IPS-18c (cell line): ENCODE results near the gene DOCK4.

Source experiments
- H3K4me3 ChIP-seq: 2 replicates; pipeline ENCODE4 v1.7.0; 2013; ENCODE audit warnings: low read depth, mild to moderate bottlenecking, low read length, moderate library complexity; ENCODE audit not compliant: insufficient read depth
- H3K9me3 ChIP-seq: one replicate; pipeline ENCODE4 v1.6.1; 2013; ENCODE audit warnings: mild to moderate bottlenecking, low read length, moderate library complexity; ENCODE audit not compliant: control insufficient read depth, insufficient read depth

DOCK4 gene

GRCh38 chr7:111803015-111803758 lies 403.0 kb downstream of the DOCK4 start:
- no peaks in the 10 kb centered on the region for H3K9me3 ChIP-seq

GRCh38 chr7:111802194-111802772 lies 403.9 kb downstream of the DOCK4 start:
- Histone ChIP-seq H3K9me3 (peaks cover 4% of the 10 kb centered on the region), H3K4me3 (no peak overlapping the region)

More at GRCh38 chr7:111803015-111803758, 403.0 kb downstream of the DOCK4 start:
- no peak overlapping the region for H3K4me3 ChIP-seq

GRCh38 chr7:111801277-111801676 lies 404.9 kb downstream of the DOCK4 start:
- peaks cover 4% of the 10 kb centered on the region for H3K9me3 ChIP-seq
- H3K4me3 ChIP-seq, result no peak overlapping the region

- H3K4me3 ChIP-seq, result no peak overlapping the region
- H3K9me3 ChIP-seq, result peaks cover 11% of the 10 kb centered on the region
Observed at GRCh38 chr7:111796671-111797070, 409.5 kb downstream of the DOCK4 start.

- no peak overlapping the region for H3K4me3 ChIP-seq
- H3K9me3 ChIP-seq, result no peaks in the 10 kb centered on the region
Observed at GRCh38 chr7:111789870-111790269, 416.3 kb downstream of the DOCK4 start.

- H3K4me3 ChIP-seq, result no peak overlapping the region
- no peaks in the 10 kb centered on the region for H3K9me3 ChIP-seq
Observed at GRCh38 chr7:111789048-111789320, 417.2 kb downstream of the DOCK4 start.

GRCh38 chr7:111788286-111789047 lies 417.7 kb downstream of the DOCK4 start:
- no peak overlapping the region for H3K4me3 ChIP-seq

GRCh38 chr7:111787741-111788140 lies 418.5 kb downstream of the DOCK4 start:
- Histone ChIP-seq H3K9me3 (no peaks in the 10 kb centered on the region), H3K4me3 (no peak overlapping the region)

More at GRCh38 chr7:111788286-111789047, 417.7 kb downstream of the DOCK4 start:
- no peaks in the 10 kb centered on the region for H3K9me3 ChIP-seq

GRCh38 chr7:111787099-111787498 lies 419.1 kb downstream of the DOCK4 start:
- no peaks in the 10 kb centered on the region for H3K9me3 ChIP-seq
- H3K4me3 ChIP-seq, result no peak overlapping the region

GRCh38 chr7:111785076-111785475 lies 421.1 kb downstream of the DOCK4 start:
- Histone ChIP-seq H3K4me3 (no peak overlapping the region), H3K9me3 (no peaks in the 10 kb centered on the region)

GRCh38 chr7:111784296-111784695 lies 421.9 kb downstream of the DOCK4 start:
- Histone ChIP-seq H3K9me3 (no peaks in the 10 kb centered on the region), H3K4me3 (no peak overlapping the region)

- H3K9me3 ChIP-seq, result no peaks in the 10 kb centered on the region
- no peak overlapping the region for H3K4me3 ChIP-seq
Observed at GRCh38 chr7:111783854-111784253, 422.3 kb downstream of the DOCK4 start.

GRCh38 chr7:111780527-111780926 lies 425.7 kb downstream of the DOCK4 start:
- no peaks in the 10 kb centered on the region for H3K9me3 ChIP-seq
- H3K4me3 ChIP-seq, result no peak overlapping the region

GRCh38 chr7:111775206-111775605 lies 431.0 kb downstream of the DOCK4 start:
- no peaks in the 10 kb centered on the region for H3K9me3 ChIP-seq
- no peak overlapping the region for H3K4me3 ChIP-seq

GRCh38 chr7:111772716-111773115 lies 433.5 kb downstream of the DOCK4 start:
- no peak overlapping the region for H3K4me3 ChIP-seq
- no peaks in the 10 kb centered on the region for H3K9me3 ChIP-seq

GRCh38 chr7:111771638-111772037 lies 434.6 kb downstream of the DOCK4 start:
- H3K4me3 ChIP-seq, result no peak overlapping the region
- no peaks in the 10 kb centered on the region for H3K9me3 ChIP-seq

GRCh38 chr7:111770116-111770515 lies 436.1 kb downstream of the DOCK4 start:
- Histone ChIP-seq H3K9me3 (no peaks in the 10 kb centered on the region), H3K4me3 (no peak overlapping the region)
